Measurements from ENCODE around the gene KCNMA1.

GRCh38 chr10:77359950-77360520 is 277.6 kb downstream of the KCNMA1 start:
- no peak for TF ChIP-seq GATA2 (IDR thresholded peaks at IDR 0.05; ENCODE audit: low read depth, low read length)
- TF ChIP-seq GATA3 (IDR thresholded peaks at IDR 0.05; ENCODE audit: low read depth, low read length): no peak

All from SH-SY5Y (cell line).